Caki2 (cell line): ENCODE measurements around the gene UMOD. TPM values are rescaled to one million over a fixed set of nuclear protein-coding genes. Genes with fewer than 3 reads are reported as not detected.

ENCODE experiments used
- total RNA-seq: library from RNA; depleted of rRNA; stranded (reverse); fragments of >200 nt; shearing (Covaris generic); gene quantifications from 2 replicates; pipeline ENCODE4 v1.2.3, GENCODE V29; 2014; ENCODE audit warnings: low replicate concordance; rRNA removed

UMOD gene
- total RNA-seq, 1 experiment from 2014 or later: not detected

Other genes starting within 250 kb of the UMOD start
- gene GP2, start 25.2 kb downstream of the UMOD start, total RNA-seq: not detected in 2 replicates
- gene PDILT, start 52.0 kb upstream of the UMOD start, total RNA-seq: not detected in 2 replicates
- 3.2 and 8.0 TPM in 2 replicates for gene ACSM5, start 56.8 kb upstream of the UMOD start, total RNA-seq
- not detected in 2 replicates for gene ACSM2A, start 98.8 kb upstream of the UMOD start, total RNA-seq
- not detected in 2 replicates for gene ACSM2B, start 223.7 kb upstream of the UMOD start, total RNA-seq